NCI-H1417 treated with DMSO at 0.1 percent for 48 hours (cell line): ENCODE results near the gene UBE2K.
"Not testable (repeated sequence)": the region's sequence is repeated elsewhere in the genome, so short reads cannot be mapped to it uniquely, and the experiment has no call there.

Source experiments
- DNase-seq: peaks from one replicate; lab custom pipeline; 2025; lab: John Stamatoyannopoulos, UW

UBE2K gene

DNA sequence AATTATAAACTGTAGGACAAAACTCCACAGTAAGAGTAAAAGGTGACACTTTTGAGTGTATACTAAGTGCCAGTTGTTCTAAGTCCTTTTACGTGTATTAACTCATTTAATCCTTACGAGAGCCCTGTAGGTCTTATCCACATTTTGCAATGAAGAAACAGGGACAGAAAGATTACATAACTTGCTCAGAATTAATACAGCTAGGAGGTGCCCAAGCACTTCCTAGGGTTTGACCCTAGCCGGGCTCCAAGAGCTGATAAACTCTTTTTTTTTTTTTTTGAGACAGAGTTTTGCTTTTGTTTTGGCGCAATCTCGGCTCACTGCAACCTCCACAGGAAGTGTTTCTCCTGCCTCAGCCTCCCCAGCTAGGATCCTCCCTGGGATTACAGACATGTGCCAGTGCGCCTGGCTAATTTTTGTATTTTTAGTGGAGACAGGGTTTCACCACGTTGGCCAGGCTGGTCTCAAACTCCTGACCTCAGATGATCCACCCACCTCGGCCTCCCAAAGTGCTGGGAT is 110.4 kb downstream of the UBE2K start:
- DNase-seq = no peak

- no peak for DNase-seq
Observed at GRCh38 chr4:39812500-39812899, 114.6 kb downstream of the UBE2K start.

DNA sequence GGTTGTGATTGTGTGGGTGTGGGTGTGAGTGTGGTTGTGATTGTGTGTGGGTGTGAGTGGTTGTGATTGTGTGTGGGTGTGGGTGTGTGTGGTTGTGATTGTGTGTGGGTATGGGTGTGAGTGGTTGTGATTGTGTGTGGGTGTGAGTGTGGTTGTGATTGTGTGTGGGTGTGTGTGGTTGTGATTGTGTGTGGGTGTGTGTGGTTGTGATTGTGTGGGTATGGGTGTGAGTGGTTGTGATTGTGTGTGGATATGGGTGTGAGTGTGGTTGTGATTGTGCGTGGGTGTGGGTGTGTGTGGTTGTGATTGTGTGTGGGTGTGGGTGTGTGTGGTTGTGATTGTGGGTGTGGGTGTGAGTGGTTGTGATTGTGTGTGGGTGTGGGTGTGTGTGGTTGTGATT is 115.1 kb downstream of the UBE2K start:
- DNase-seq = not testable (repeated sequence)

DNA sequence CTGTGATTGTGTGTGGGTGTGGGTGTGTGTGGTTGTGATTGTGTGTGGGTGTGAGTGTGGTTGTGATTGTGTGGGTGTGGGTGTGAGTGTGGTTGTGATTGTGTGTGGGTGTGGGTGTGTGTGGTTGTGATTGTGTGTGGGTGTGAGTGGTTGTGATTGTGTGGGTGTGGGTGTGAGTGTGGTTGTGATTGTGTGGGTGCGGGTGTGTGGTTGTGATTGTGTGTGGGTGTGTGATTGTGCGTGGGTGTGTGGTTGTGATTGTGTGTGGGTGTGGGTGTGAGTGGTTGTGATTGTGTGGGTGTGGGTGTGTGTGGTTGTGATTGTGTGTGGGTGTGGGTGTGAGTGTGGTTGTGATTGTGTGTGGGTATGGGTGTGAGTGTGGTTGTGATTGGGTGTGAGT is 115.8 kb downstream of the UBE2K start:
- not testable (repeated sequence) for DNase-seq

DNA sequence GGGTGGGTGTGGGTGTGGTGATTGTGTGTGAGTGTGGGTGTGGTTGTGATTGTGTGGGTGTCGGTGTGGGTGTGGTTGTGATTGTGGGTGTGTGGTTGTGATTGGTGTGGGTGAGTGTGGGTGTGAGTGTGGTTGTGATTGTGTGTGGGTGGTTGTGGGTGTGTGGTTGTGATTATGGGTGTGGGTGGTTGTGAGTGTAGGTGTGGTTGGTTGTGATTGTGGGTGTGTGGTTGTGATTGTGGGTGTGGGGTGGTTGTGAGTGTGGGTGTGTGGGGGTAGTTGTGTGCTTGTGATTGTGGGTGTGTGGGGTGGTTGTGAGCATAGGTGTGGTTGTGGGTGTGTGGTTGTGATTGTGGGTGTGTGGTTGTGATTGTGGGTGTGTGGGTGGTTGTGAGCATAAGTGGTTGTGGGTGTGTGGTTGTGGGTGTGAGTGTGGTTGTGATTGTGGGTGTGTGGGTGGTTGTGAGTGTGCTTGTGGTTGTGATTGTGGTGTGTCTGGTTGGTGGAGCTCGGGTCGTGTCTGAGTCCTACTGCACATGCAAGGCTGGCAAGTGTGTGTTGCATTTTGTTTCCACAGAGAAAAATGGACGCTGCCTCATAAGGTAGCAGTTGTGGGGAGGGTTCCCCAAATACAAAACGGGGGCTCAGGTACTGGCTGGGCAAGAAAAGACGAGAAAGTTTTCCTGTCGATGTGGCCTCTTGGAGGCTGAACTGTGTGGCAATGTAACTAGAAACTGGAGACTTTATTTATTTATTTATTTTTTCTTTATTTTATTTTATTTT is 116.7 kb downstream of the UBE2K start:
- no peak for DNase-seq

DNA sequence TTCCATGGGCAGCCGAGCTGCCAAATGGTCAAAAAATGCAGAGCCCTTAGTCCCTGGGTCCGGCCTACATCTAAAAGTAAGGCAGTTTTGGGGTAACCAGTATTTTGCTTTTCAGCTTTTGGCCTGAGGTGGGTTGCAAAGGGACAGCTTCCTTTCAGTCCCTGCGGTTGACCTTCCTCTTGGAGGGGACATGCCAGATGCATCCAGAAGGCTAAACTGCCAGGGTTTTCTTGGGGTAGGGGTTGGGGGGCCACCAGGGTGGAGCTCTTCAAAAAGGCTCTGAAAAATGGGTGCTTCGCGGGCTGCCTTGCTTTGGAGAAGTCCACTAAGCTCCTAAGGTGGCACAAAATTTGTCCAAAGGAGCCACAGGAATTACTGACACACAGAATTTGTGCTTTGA is 120.7 kb downstream of the UBE2K start:
- no peak for DNase-seq

DNA sequence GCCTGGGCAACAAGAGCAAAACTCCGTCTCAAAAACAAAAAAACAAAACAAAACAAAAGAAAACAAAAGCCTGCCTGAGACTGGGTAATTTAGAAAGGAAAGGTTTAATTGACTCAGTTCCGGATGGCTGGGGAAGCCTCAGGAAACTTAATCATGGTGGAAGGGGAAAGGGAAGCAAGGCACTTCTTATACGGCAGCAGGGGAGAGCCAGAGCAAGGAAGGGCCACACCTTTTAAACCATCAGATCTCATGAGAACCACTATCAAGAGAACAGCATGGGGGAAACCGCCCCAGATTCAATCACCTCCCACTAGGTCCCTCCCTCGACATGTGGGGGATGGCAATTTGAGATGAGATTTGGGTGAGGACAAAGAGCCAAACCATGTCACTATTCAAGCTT is 122.2 kb downstream of the UBE2K start:
- no peak for DNase-seq

- no peak for DNase-seq
Observed at GRCh38 chr4:39821951-39822350, 124.0 kb downstream of the UBE2K start.

- DNase-seq = no peak
Observed at GRCh38 chr4:39822662-39823061, 124.7 kb downstream of the UBE2K start.

- DNase-seq = no peak
Observed at GRCh38 chr4:39823191-39823590, 125.3 kb downstream of the UBE2K start.

DNA sequence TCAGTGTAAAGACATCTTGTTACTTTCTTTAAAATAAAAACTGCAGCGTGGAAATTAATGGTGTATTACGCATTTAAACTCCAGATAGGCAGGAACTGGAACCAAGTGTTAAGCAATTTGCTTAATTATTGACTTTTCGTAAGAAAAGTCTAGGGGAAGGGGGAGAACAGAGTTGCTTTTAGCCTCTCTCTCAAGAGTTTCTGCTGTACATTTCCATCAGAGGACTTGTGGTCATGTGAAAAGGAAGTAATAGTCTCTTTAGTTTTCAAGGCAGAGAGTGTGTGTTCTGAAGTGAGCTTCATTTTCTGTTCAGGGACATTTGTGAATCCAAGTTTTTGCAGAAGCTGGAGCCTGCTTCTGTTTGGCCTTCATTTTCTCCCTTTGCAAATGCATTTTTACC is 127.2 kb downstream of the UBE2K start:
- no peak for DNase-seq

- DNase-seq = no peak
Observed at GRCh38 chr4:39825741-39826231, 127.8 kb downstream of the UBE2K start.
